Lower leg skin (tissue), 4 donors: ENCODE measurements around the gene MTM1. TPM values are rescaled to one million over a fixed set of nuclear protein-coding genes. Genes with fewer than 3 reads are reported as not detected.

Experiments used
- DNase-seq, 2 donors: peaks; one replicate each; pipeline ENCODE4 v3.0.0-alpha.2; 2019; ENCODE audit warnings: low spot score in 2 of 2
- H3K4me3 ChIP-seq: fragments of 200-600 bp; sonication (generic); 2 replicates; pipeline ENCODE4 v1.5.1; 2017; ENCODE audit warnings: mild to moderate bottlenecking, low read depth; ENCODE audit not compliant: poor library complexity, severe bottlenecking
- POLR2A ChIP-seq, 2 donors: fragments of 450-650 bp; IDR thresholded peaks; one replicate each; pipeline ENCODE4 v1.6.1; 2016 to 2017; ENCODE audit warnings: antibody characterized with exemption in 2 of 2, mild to moderate bottlenecking in 1 of 2, moderate library complexity in 1 of 2
- WGBS, 2 donors: methylation state at CpG; one replicate each; pipeline ENCODE4 v1.1.5; 2018; 5-methylcytosine and 5-hydroxymethylcytosine counted together
- intact Hi-C: fragments of 100-400 bp; cut with DNase I; formaldehyde crosslinking; loops from one replicate; pipeline ENCODE4 v1.15.0; 2023; ENCODE audit warnings: low total_unique reads
- total RNA-seq, 4 donors: library from RNA; depleted of rRNA; stranded (reverse); fragments of >200 nt; gene quantifications; one replicate each; pipeline ENCODE4 v1.1.0, GENCODE V29; 2016
- TF ChIP-seq, protein P1 (sequence below), 3 donors: fragments of 450-650 bp; IDR thresholded peaks; one replicate each; pipeline ENCODE4 v1.5.1; 2016; ENCODE audit warnings: antibody characterized with exemption in 3 of 3, mild to moderate bottlenecking in 3 of 3, moderate library complexity in 2 of 3

MTM1 gene
- total RNA-seq, 4 donors from 2014 or later, result 11.0 to 21.0 (median 14.1) TPM

DNA sequence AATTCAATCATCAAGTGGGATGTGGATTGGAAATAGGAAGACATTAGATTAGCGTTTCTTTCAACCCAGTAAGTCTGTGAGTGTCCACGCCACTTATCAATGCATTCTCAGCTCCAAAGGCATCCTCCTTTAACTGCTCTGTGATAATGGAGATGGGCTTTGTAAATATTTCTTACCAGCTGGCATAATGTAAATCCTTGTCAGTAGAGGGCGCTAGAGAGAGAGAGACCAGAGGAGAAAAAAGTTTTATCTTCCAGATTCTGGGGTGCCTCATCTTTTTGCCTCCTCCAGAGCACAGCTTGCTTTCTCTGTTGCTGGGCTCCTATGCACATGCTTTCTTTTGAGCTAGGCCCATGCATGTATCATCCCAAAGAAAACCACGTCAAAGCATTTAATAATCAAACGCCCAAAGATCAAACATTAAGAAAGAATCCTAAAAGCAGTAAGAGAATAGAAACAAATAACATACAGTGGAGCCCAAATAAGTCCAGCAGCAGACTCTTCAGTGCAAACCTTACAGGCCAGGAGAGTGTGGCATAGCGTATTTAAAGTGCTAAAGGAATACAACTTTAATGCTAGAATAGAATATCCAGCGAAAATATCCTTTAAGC is 115.2 kb downstream of the MTM1 start:
- DNase-seq, result no peak
- TF ChIP-seq POLR2A (IDR thresholded peaks at IDR 0.05), result no peak
- TF ChIP-seq, protein P1, sequence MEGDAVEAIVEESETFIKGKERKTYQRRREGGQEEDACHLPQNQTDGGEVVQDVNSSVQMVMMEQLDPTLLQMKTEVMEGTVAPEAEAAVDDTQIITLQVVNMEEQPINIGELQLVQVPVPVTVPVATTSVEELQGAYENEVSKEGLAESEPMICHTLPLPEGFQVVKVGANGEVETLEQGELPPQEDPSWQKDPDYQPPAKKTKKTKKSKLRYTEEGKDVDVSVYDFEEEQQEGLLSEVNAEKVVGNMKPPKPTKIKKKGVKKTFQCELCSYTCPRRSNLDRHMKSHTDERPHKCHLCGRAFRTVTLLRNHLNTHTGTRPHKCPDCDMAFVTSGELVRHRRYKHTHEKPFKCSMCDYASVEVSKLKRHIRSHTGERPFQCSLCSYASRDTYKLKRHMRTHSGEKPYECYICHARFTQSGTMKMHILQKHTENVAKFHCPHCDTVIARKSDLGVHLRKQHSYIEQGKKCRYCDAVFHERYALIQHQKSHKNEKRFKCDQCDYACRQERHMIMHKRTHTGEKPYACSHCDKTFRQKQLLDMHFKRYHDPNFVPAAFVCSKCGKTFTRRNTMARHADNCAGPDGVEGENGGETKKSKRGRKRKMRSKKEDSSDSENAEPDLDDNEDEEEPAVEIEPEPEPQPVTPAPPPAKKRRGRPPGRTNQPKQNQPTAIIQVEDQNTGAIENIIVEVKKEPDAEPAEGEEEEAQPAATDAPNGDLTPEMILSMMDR (IDR thresholded peaks at IDR 0.05), result no peak
- H3K4me3 ChIP-seq, result no peak overlapping the region
- 44 to 64% methylated on average over 7 of the region's 7 CpGs for WGBS, 2 donors
- intact Hi-C loops, result no loop called here

DNA sequence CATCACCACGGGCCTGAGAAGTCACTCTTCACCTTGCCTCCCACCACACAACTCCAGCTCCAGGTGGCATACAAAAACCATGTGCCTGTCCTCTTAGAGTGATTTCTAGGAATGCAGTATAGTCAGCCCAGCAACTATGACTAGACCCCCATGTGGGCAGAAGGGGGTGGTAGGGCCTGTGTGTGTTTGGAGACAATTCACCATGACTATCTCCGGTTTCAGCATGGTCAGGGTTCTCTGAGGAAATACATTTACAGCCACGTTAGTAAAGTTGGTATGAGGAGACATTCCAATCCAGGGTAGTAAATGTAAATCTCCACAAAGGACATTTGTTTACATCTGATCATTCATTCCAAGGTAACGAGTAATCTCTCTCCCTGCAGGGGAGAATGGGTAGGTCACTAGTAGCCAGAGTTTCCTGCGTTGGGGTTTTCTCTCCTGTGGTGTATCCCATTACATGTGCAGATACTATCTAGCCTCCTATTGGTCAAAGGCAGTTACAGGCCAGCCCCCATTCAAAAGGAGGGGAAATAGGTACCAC is 120.6 kb downstream of the MTM1 start:
- intact Hi-C loops, result no loop called here
- TF ChIP-seq, protein P1 (IDR thresholded peaks at IDR 0.05), result no peak
- no peak for TF ChIP-seq POLR2A (IDR thresholded peaks at IDR 0.05)
- WGBS, 2 donors, result 57 to 62% methylated on average over 5 of the region's 5 CpGs
- no peak overlapping the region for H3K4me3 ChIP-seq
- no peak for DNase-seq

DNA sequence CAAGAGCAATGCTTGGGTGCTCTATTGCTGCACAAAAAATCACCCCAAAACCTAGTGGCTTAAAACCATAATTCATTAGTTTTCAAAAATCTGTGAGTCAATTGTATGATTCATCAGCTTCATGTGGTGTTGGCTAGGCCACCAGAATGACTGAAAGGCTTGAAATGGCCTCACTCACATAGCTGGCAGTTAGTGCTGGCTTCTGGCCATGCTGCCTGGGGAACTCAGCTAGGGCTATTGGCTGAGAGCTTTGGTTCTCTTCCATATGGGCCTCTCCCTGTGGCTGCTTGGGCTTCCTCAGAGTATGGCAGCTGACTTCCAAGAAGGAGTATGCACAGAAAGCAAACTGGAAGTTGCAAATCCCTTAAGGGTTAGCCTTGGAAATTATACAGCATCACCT is 121.7 kb downstream of the MTM1 start:
- TF ChIP-seq, protein P1 (IDR thresholded peaks at IDR 0.05), result no peak
- TF ChIP-seq POLR2A (IDR thresholded peaks at IDR 0.05), result no peak
- intact Hi-C loops, result no loop called here
- DNase-seq, result no peak
- no peak overlapping the region for H3K4me3 ChIP-seq

DNA sequence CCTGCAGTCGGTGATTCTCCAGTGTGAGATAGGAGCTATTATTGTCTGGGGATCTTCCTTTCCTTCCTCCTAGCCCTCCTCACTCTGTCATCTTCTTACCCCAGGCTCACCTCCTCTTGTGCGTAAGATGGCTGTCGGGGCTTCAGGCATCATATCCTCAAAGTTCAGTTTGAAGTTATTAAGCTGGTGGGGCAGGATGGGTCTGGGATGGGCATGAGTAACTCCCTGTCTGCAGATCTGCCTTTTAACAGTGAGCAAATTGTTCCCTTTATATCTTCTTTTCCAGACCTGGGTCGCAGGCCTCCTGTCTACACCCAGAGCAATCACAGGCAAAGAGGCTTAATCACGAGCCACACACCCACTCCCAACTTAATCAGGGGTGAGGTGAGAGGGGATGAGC is 123.9 kb downstream of the MTM1 start:
- DNase-seq, result no peak

DNA sequence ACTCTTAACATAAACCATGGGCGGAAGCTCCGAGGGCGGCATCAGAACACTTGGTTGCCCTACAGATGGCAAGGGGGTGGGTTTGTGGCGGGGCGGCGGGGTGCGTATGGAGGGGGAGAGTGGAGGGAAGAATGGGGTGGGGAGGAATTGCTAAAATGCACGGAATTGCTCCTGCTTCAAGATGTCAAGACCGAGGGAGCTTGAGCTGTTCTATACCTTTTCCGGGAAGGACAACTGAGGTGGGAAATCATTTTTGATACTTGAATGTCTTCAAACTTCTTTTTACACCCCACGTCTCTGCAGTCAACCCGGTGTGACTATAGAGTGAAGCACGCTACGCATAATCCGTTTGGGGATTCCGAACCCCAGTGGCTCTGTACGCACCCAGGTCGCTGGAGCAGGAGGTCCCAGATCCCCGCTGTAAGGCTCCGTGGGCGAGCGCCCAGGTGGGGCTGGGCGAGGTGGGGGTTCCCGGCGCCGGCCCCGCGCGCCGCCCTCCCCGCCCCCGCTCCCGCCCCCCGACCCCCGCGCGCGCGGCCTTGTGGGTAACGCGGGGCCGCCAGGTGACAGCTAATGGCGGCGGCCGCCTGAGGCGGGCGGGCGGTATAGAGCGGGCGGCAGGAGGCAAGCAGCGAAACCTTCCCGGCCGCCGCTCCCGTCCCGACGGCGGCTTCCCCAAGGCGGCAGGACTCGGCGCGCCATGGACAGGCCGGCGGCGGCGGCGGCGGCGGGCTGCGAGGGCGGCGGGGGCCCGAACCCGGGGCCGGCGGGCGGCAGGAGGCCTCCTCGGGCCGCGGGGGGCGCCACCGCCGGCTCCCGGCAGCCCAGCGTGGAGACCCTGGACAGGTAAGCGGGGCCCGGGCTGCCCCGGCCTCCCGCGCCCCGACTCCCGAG is 124.7 kb downstream of the MTM1 start, which contains the start of gene MTMR1:
Gene MTMR1, plus strand, starts transcription at position 566 of the 894 bp plus-strand sequence. Its CDS starts 135 bp downstream, at position 701.
- 0 to 39% methylated on average over 13 to 53 of the region's 92 CpGs for WGBS, 2 donors
- H3K4me3 ChIP-seq, result peak within 1 kb of the TSS; percentile 40
- intact Hi-C loops, result no loop called here
- no peak for TF ChIP-seq POLR2A (IDR thresholded peaks at IDR 0.05)
- TF ChIP-seq, protein P1 (IDR thresholded peaks at IDR 0.05), result no peak
- no peak for DNase-seq

More for the DNA sequence above, 123.9 kb downstream of the MTM1 start:
- TF ChIP-seq, protein P1 (IDR thresholded peaks at IDR 0.05), result no peak
- no peak for TF ChIP-seq POLR2A (IDR thresholded peaks at IDR 0.05)
- H3K4me3 ChIP-seq, result no peak overlapping the region
- 47 to 73% methylated on average over 5 of the region's 5 CpGs for WGBS, 2 donors
- intact Hi-C loops, result no loop called here
